H1 (cell line): ENCODE measurements around the gene ACKR1. TPM values are rescaled to one million over a fixed set of nuclear protein-coding genes. Genes with fewer than 3 reads are reported as not detected.

ENCODE experiments used
- ASH2L ChIP-seq: fragments of 200-600, 300-600 bp; sonication (generic); IDR thresholded peaks from one replicate; pipeline ENCODE4 v1.7.1; 2017; ENCODE audit warnings: low read length
- polyA plus RNA-seq, 7 experiments: library from polyadenylated mRNA; depleted of rRNA in 3 of 7; stranded (reverse) in 5 of 7; unstranded in 2 of 7; fragments of >200 nt in 5 of 7; fragments of 200-250 nt in 2 of 7; gene quantifications; 1 replicate in 5 of 7; 2 replicates in 1 of 7; 4 replicates in 1 of 7; pipeline versions ENCODE4 v1.2.1 to v1.2.3, GENCODE V29; 2011 to 2013; ENCODE audit warnings: missing spikeins in 2 of 7, mixed read lengths in 2 of 7
- total RNA-seq: library from RNA; stranded (reverse); fragmentation: NEBNext Ultra II Directional; extraction: Animal tissue kit (Norgen Biotek cat#: 25700); gene quantifications from 2 replicates; pipeline ENCODE4 v1.2.1, GENCODE V29; 2021

Gene ACKR1
- total and polyA plus RNA-seq, 2 of the 8 experiments (the other 6 are each of a cell fraction or from before 2014, with no cell fraction given), result 0.61 to 1.00 TPM

DNA sequence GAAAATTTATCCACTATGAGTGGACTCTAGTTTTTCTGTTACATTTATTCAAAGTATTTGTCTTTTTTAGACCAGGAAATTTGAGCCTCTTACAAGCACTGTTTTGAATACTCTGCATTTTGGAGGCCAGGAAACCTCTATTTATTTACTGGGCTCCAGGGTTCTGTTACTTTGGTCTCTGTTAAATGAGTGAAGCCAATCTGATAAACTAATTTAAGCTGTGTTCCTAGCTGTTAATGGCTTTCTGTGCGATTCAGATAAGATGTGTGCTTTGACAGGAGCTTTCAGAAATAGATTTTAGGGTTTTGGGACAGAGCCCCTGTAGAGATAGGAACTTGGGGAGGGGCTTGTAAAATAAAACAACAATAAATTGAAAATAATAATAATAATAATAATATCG is 23.9 kb downstream of the ACKR1 start (continued):
- TF ChIP-seq ASH2L, result no peak
